Progenitor cell of endocrine pancreas (in vitro differentiated cells): ENCODE measurements around the gene NEGR1. TPM values are rescaled to one million over a fixed set of nuclear protein-coding genes. Genes with fewer than 3 reads are reported as not detected.

Experiments
- DNase-seq: peaks from one replicate; pipeline ENCODE4 v3.0.0; 2021; ENCODE audit warnings: low spot score; ENCODE audit not compliant: unreplicated experiment
- H3K27ac Mint-ChIP-seq: 2 replicates; pipeline ENCODE4 v1.8.0; 2021; ENCODE audit warnings: mild to moderate bottlenecking, moderate library complexity, mixed read lengths
- H3K27me3 Mint-ChIP-seq: 2 replicates; pipeline ENCODE4 v1.8.0; 2021; ENCODE audit warnings: mixed read lengths
- H3K36me3 Mint-ChIP-seq: 2 replicates; pipeline ENCODE4 v1.8.0; 2022; ENCODE audit warnings: mixed read lengths; ENCODE audit not compliant: insufficient read depth
- H3K4me1 Mint-ChIP-seq: 2 replicates; pipeline ENCODE4 v1.8.0; 2021; ENCODE audit warnings: low read depth, mixed read lengths
- H3K4me3 Mint-ChIP-seq: 2 replicates; pipeline ENCODE4 v1.8.0; 2021; ENCODE audit warnings: low read depth, mild to moderate bottlenecking, moderate library complexity, mixed read lengths
- H3K9me3 Mint-ChIP-seq: 2 replicates; pipeline ENCODE4 v1.8.0; 2021; ENCODE audit warnings: low read depth, mixed read lengths
- CTCF ChIP-seq: fragments of 200-600 bp; sonication (generic); IDR thresholded peaks from one replicate; pipeline ENCODE4 v1.5.0; 2021; ENCODE audit warnings: antibody characterized with exemption, mild to moderate bottlenecking; ENCODE audit not compliant: unreplicated experiment
- total RNA-seq: library from RNA; stranded (reverse); gene quantifications from 2 replicates; pipeline ENCODE4 v1.2.1, GENCODE V29; 2021

NEGR1 gene
- total RNA-seq, 1 donor from 2014 or later: 3.1 TPM

- Mint-ChIP-seq H3K36me3 (no peaks in the 10 kb centered on the region), H3K27me3 (no peaks in the 10 kb centered on the region), H3K4me3 (no peak overlapping the region), H3K4me1 (no peaks in the 10 kb centered on the region), H3K9me3 (no peaks in the 10 kb centered on the region), H3K27ac (no peak overlapping the region)
- no peak for DNase-seq
- TF ChIP-seq CTCF: no peak
These were observed 848.1 kb downstream of the NEGR1 start for GRCh38 chr1:71434240-71434639.

GRCh38 chr1:71428029-71428428 is 854.3 kb downstream of the NEGR1 start:
- no peaks in the 10 kb centered on the region for H3K36me3 Mint-ChIP-seq
- H3K4me3 Mint-ChIP-seq: no peak overlapping the region
- no peak for DNase-seq
- no peak for TF ChIP-seq CTCF
- H3K27me3 Mint-ChIP-seq: no peaks in the 10 kb centered on the region
- H3K9me3 Mint-ChIP-seq: no peaks in the 10 kb centered on the region
- no peak overlapping the region for H3K27ac Mint-ChIP-seq
- H3K4me1 Mint-ChIP-seq: no peaks in the 10 kb centered on the region

GRCh38 chr1:71427066-71427465 is 855.3 kb downstream of the NEGR1 start:
- Mint-ChIP-seq H3K27me3 (no peaks in the 10 kb centered on the region), H3K4me1 (no peaks in the 10 kb centered on the region), H3K27ac (no peak overlapping the region), H3K4me3 (no peak overlapping the region), H3K9me3 (no peaks in the 10 kb centered on the region), H3K36me3 (no peaks in the 10 kb centered on the region)
- DNase-seq: no peak
- TF ChIP-seq CTCF: no peak

- no peak for DNase-seq
- Mint-ChIP-seq H3K9me3 (no peaks in the 10 kb centered on the region), H3K36me3 (no peaks in the 10 kb centered on the region), H3K27ac (no peak overlapping the region), H3K27me3 (no peaks in the 10 kb centered on the region), H3K4me3 (no peak overlapping the region), H3K4me1 (no peaks in the 10 kb centered on the region)
- no peak for TF ChIP-seq CTCF
These were observed 857.8 kb downstream of the NEGR1 start for GRCh38 chr1:71424536-71424935.

GRCh38 chr1:71422221-71422620 is 860.1 kb downstream of the NEGR1 start:
- TF ChIP-seq CTCF: no peak
- H3K27ac Mint-ChIP-seq: no peak overlapping the region

More at GRCh38 chr1:71422221-71422620, 860.1 kb downstream of the NEGR1 start:
- DNase-seq: no peak
- no peaks in the 10 kb centered on the region for H3K36me3 Mint-ChIP-seq
- H3K27me3 Mint-ChIP-seq: no peaks in the 10 kb centered on the region
- no peaks in the 10 kb centered on the region for H3K4me1 Mint-ChIP-seq
- H3K9me3 Mint-ChIP-seq: no peaks in the 10 kb centered on the region
- no peak overlapping the region for H3K4me3 Mint-ChIP-seq
